Thyroid gland (tissue), 4 donors: ENCODE measurements around the gene WASF2. TPM values are rescaled to one million over a fixed set of nuclear protein-coding genes. Genes with fewer than 3 reads are reported as not detected.
"Not testable (repeated sequence)": the region's sequence is repeated elsewhere in the genome, so short reads cannot be mapped to it uniquely, and the experiment has no call there.

ENCODE experiments used
- DNase-seq, 2 donors: peaks; one replicate each; pipeline ENCODE4 v3.0.0-alpha.2; 2019
- H3K27ac ChIP-seq, 3 donors: fragments of 200-600 bp; sonication (generic); 1 replicate in 2 of 3; 2 replicates in 1 of 3; pipeline ENCODE4 v1.5.1; 2016 to 2019; ENCODE audit warnings: mild to moderate bottlenecking in 1 of 3, moderate library complexity in 1 of 3
- H3K27me3 ChIP-seq: fragments of 200-600 bp; sonication (generic); one replicate; pipeline ENCODE4 v1.5.1; 2019
- H3K36me3 ChIP-seq, 2 donors: fragments of 200-600 bp; sonication (generic); one replicate each; pipeline ENCODE4 v1.5.1; 2016 to 2019
- H3K4me1 ChIP-seq, 2 donors: fragments of 200-600 bp; sonication (generic); one replicate each; pipeline ENCODE4 v1.5.1; 2017 to 2019
- H3K4me3 ChIP-seq, 3 donors: fragments of 200-600 bp; sonication (generic); replicated peaks in 1 of 3; 1 replicate in 2 of 3; 2 replicates in 1 of 3; pipeline ENCODE4 v1.5.1; 2016; ENCODE audit warnings: mild to moderate bottlenecking in 1 of 3
- H3K9me3 ChIP-seq: fragments of 200-600 bp; sonication (generic); one replicate; pipeline ENCODE4 v1.5.1; 2017
- CTCF ChIP-seq, 6 experiments: fragments of 200-600 bp in 3 of 6; fragments of 450-650 bp in 3 of 6; sonication (generic) in 3 of 6; IDR thresholded peaks; one replicate each; pipeline ENCODE4 v1.5.1; 2016 to 2019; ENCODE audit warnings: antibody characterized with exemption in 6 of 6, mild to moderate bottlenecking in 2 of 6, inconsistent platforms in 1 of 6, moderate library complexity in 1 of 6
- POLR2A ChIP-seq, 2 donors: fragments of 450-650 bp; IDR thresholded peaks; one replicate each; pipeline ENCODE4 v1.6.1; 2017; ENCODE audit warnings: antibody characterized with exemption in 2 of 2, mild to moderate bottlenecking in 2 of 2, moderate library complexity in 1 of 2
- WGBS, 2 donors: methylation state at CpG; one replicate each; pipeline ENCODE4 v1.1.5; 2017; 5-methylcytosine and 5-hydroxymethylcytosine counted together
- intact Hi-C: fragments of 100-400 bp; cut with DNase I; formaldehyde crosslinking; loops from one replicate; pipeline ENCODE4 v1.15.1; 2023
- total RNA-seq, 4 donors: library from RNA; depleted of rRNA; stranded (reverse); fragments of >200 nt; gene quantifications; one replicate each; pipeline ENCODE4 v1.2.3, GENCODE V29; 2016

WASF2 gene
- total RNA-seq, 4 donors from 2014 or later, result 38.3 to 47.7 (median 46.7) TPM

GRCh38 chr1:27469334-27469733 is 20.6 kb downstream of the WASF2 start:
- H3K4me1 ChIP-seq, result peaks cover 29 to 37% of the 10 kb centered on the region in 2 donors
- H3K9me3 ChIP-seq, result no peaks in the 10 kb centered on the region
- H3K27ac ChIP-seq, result no peak overlapping the region
- no peak for TF ChIP-seq POLR2A (IDR thresholded peaks at IDR 0.05)
- no peak for TF ChIP-seq CTCF (IDR thresholded peaks at IDR 0.05)
- H3K36me3 ChIP-seq, result no peaks in the 10 kb centered on the region
- no peak for DNase-seq
- H3K27me3 ChIP-seq, result no peaks in the 10 kb centered on the region
- 91 to 96% methylated on average over 6 of the region's 6 CpGs for WGBS, 2 donors
- H3K4me3 ChIP-seq, result no peak overlapping the region
- intact Hi-C loops, result no loop called here

- Histone ChIP-seq H3K4me1 (peaks cover 20 to 30% of the 10 kb centered on the region in 2 donors), H3K27ac (peak overlapping the region in 1 of 3 donors; percentile 69)
- H3K27me3 ChIP-seq, intact Hi-C loops, H3K9me3 ChIP-seq, DNase-seq, H3K36me3 ChIP-seq, H3K4me3 ChIP-seq: not testable (repeated sequence)
- WGBS, 2 donors, result 89 to 90% methylated on average over 15 of the region's 15 CpGs
Observed at GRCh38 chr1:27468378-27468777, 21.6 kb downstream of the WASF2 start.

- no peak overlapping the region for H3K4me3 ChIP-seq
- H3K4me1 ChIP-seq, result peaks cover 20 to 22% of the 10 kb centered on the region in 2 donors
- H3K36me3 ChIP-seq, result no peaks in the 10 kb centered on the region
- TF ChIP-seq POLR2A (IDR thresholded peaks at IDR 0.05) (no peak), CTCF (IDR thresholded peaks at IDR 0.05) (no peak)
- H3K27me3 ChIP-seq, result no peaks in the 10 kb centered on the region
- no peak overlapping the region for H3K27ac ChIP-seq
- no peaks in the 10 kb centered on the region for H3K9me3 ChIP-seq
- DNase-seq, result no peak
- 88 to 93% methylated on average over 4 of the region's 4 CpGs for WGBS, 2 donors
- intact Hi-C loops, result no loop called here
Observed at GRCh38 chr1:27464926-27465647, 24.9 kb downstream of the WASF2 start.

- DNase-seq, H3K27me3 ChIP-seq, H3K4me3 ChIP-seq, H3K9me3 ChIP-seq, H3K36me3 ChIP-seq, H3K27ac ChIP-seq, intact Hi-C loops: not testable (repeated sequence)
- WGBS, 2 donors, result 89 to 92% methylated on average over 6 of the region's 6 CpGs
- H3K4me1 ChIP-seq, result peaks cover 22 to 25% of the 10 kb centered on the region in 2 donors
Observed at GRCh38 chr1:27463916-27464315, 26.1 kb downstream of the WASF2 start.

GRCh38 chr1:27458521-27458920 is 31.4 kb downstream of the WASF2 start:
- H3K9me3 ChIP-seq, H3K36me3 ChIP-seq, H3K27ac ChIP-seq, H3K4me3 ChIP-seq, H3K27me3 ChIP-seq, DNase-seq, intact Hi-C loops: not testable (repeated sequence)
- WGBS, 2 donors, result 84 to 89% methylated on average over 10 of the region's 10 CpGs
- peaks cover 11 to 18% of the 10 kb centered on the region in 2 donors for H3K4me1 ChIP-seq

GRCh38 chr1:27455139-27455811 is 34.7 kb downstream of the WASF2 start:
- intact Hi-C loops, result no loop called here
- H3K4me1 ChIP-seq, result peaks cover 11 to 24% of the 10 kb centered on the region in 2 donors
- TF ChIP-seq POLR2A (IDR thresholded peaks at IDR 0.05) (no peak), CTCF (IDR thresholded peaks at IDR 0.05) (no peak)
- H3K27ac ChIP-seq, result peak overlapping the region in 2 of 3 donors; percentile 13 to 56
- no peaks in the 10 kb centered on the region for H3K36me3 ChIP-seq
- 45 to 52% methylated on average over 5 of the region's 5 CpGs for WGBS, 2 donors
- H3K27me3 ChIP-seq, result no peaks in the 10 kb centered on the region
- H3K4me3 ChIP-seq, result no peak overlapping the region
- DNase-seq, result peak; percentile 26 to 28
- no peaks in the 10 kb centered on the region for H3K9me3 ChIP-seq
